CD4-positive, alpha-beta T cell treated with Interleukin-6 for 4 hours (primary cell): ENCODE measurements around the gene ADAM8.

Experiments used
- DNase-seq: peaks from one replicate; pipeline ENCODE4 v3.0.0-alpha.2; 2020; ENCODE audit warnings: mixed read lengths

The ADAM8 gene

DNA sequence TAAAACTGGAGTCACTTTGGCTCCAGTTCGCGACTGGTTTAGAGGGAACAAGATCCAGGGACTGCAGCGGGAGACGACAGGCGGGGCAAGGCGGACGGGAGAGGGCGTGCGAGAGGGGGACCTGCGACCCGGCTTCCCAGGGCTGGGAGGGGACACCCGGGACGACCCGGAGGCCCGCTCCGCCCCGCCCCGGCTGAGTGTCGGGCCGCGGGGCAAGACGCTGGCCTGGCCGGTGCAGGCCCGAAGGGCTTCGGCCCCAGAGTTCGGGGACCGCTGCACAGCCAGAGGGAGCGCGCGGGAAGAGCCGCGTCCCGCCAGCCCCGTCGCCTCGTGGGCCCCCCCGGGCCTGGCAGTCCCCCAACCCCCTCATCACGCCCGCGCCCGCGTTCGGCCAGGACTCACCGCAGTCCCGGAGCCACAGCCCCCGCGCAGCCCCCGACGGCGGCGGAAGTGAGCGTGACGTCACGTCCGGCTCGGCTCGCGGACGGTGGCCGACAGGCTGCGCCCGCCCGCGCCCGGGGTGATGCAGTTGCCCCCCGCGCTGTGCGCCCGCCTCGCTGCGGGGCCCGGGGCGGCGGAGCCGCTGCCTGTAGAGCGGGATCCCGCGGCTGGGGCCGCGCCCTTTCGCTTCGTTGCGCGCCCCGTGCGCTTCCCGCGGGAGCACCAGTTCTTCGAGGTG is 31.9 kb upstream of the ADAM8 start, which contains the start of the genes TUBGCP2 and ZNF511:
Gene TUBGCP2 (minus strand): TSS at position 452 of the 679 bp plus-strand sequence. CDS start 5,931 bp downstream, outside the sequence.
Gene ZNF511 (plus strand): TSS at position 494 of the 679 bp plus-strand sequence. CDS start 30 bp downstream, at position 524.
- peak; percentile 86 for DNase-seq

- peak; percentile 92 for DNase-seq
Observed at GRCh38 chr10:133307776-133308420, 31.2 kb upstream of the ADAM8 start.

- no peak for DNase-seq
Observed at GRCh38 chr10:133306941-133307379, 30.3 kb upstream of the ADAM8 start.

DNA sequence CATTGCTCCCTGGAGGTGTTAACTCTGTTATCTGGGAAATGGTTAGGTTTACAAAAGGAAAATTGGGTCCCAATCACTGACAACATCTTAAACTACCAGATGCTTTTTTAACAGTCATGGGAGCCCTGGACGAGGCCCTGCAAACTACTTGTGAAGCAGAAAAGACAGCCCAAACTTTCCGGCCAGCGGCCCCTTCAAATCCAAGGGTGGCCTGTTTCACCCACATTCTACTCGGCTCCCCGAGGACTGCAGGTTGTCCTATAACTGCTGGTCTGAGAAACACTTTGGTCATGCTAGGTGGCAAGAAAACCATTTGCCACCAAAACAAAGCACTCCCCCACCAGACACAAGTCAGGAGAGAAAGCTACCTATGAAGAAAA is 29.4 kb upstream of the ADAM8 start:
- no peak for DNase-seq

DNA sequence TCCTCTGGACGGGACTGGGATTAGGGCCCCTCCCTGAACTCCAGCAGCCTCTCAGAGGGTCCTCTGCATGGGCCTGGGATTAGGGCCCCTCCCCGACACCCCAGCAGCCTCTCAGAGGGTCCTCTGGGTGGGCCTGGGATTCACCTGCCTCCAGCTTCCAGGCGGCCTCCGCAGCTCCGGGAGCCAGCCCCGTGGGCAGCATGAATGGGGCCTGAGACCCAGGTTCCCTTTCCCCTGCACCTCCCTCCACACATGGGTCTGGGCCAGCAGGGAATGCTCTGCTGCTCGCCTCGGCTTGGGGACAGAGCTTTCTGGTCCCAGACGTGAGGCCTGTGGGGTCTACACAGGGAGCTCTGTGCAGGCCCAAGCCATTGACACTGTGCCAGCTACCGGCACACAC is 26.5 kb upstream of the ADAM8 start:
- DNase-seq, result no peak

DNA sequence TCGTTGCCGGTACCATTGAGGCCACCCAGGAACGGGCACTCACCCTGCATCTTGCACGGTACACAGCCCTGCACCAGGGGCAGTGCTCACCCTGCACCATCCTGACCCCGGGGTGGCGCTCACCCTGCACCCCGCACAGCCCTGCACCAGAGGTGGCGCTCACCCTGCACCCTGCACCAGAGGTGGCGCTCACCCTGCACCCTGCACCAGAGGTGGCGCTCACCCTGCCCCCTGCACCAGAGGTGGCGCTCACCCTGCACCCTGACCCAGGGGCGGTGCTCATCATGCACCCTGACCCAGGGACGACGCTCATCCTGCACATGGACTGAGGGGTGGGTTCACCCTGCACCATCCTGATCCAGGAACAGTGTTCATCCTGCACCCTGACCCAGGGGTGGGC is 25.6 kb upstream of the ADAM8 start:
- no peak for DNase-seq

- DNase-seq, result no peak
Observed at GRCh38 chr10:133299738-133300137, 23.1 kb upstream of the ADAM8 start.

DNA sequence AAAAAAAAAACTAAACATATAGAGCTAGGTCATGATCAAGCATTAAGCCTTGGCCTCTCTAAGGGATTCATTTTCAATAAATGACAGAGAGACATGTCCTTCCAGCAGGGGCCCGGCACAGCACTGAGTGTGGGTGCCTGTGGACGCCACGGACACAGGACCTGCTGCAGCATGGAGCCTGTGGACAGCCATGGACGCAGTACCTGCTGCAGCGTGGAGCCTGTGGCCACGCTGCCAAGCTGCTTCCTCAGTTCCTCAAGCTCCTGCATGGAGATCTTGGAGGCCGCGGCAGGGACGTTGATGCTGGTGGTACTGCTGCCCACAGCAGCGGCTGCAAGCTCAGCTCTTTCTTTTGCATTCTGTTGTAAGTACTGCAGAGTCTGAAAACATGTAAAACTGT is 22.6 kb upstream of the ADAM8 start:
- no peak for DNase-seq

GRCh38 chr10:133298466-133298865 is 21.8 kb upstream of the ADAM8 start:
- DNase-seq, result no peak

DNA sequence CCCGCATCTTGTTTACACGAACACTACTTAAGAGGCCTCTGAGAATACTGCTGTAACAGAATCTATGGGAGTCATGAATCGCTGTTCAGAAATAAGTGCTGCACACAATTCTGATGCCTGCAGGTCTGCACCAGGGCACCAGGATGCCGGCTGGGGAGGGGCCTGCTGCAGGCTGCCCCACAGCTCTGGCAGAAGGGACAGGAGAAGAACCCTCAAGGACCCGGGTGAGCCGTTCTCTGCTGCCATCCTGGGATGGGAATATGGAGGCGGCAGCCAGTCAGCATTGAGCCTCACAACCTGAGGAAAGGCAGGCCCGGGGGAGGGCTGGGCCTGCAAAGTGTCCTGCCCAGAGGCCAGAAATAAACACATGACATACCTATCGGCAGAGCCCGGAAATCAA is 20.8 kb upstream of the ADAM8 start:
- DNase-seq, result no peak

DNA sequence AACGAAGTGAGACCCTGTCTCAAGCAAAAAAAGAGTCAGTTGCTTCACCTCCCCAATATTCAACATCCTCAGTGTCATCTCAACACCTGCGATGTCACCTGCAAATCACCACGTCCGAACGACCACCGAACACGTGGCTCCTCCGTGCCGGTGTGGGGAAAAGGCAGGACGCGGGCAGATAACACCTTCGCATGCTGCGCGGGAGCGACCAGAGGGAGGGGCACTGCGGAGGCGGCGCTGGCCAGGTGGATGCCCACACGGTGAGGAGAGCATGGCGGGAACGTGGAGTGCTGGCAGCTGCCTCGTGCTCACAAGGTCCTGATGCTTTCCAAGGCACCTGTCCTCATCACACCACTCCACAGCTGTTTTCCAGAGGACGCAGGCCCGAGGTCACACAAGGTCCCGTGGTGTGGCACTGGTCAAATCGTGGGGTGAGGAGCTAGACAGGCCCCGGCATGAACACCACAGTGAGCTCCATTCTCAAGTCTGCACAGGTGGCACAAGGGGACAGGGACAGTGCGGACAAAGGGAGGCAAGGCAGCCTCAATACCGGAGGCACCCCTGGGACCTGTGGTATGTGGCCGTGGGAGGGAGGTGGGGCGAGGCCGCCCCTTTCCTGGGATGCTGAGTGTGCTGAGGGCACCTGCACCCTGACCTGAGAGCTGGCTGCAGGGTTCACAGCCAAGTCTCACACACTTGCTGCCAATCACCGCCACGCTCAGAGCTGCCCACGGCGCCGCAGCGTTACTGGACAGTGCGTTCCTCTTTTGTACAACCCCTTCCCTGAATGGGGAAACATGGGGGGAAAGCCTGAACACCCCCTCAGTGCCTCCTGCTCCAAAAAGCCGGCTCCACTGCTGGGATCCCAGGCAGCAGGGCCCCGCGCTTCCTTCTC is 19.0 kb upstream of the ADAM8 start:
- DNase-seq, result no peak

DNA sequence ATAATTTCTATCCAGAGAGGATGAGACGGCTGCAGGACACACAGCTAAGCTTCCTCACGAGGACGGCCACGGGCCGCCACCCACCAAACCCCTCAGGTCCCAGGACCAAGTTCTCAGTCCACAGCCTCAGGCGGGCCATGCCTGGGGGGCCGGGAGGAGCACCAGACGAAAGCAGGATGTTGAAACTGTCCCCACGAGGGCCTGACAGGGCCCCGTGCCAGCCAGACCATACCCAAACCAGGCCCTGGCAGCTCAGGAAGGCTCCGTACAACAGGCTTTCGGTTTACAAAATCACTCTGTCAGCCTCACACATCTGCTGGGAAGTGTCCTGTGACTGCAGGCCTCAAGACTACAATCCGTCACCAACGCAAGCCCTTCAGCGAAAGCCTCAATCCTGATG is 17.5 kb upstream of the ADAM8 start:
- DNase-seq, result no peak

DNA sequence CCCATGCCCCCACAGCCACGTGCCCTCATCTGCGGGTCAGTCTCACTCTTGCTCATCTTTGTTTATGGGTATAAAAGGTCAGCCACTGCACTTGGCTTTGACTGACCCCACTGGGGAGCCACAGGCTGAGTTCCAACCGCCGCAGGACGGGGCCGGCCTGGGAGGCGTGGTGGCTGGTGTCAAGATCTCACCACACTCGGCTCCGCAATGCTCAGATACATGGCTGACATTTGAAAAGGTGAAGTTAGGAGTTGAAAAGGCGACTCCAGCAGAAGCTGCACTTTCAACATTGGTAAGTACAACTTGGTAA is 17.1 kb upstream of the ADAM8 start:
- no peak for DNase-seq

GRCh38 chr10:133292919-133293809 is 16.5 kb upstream of the ADAM8 start:
- DNase-seq, result no peak

DNA sequence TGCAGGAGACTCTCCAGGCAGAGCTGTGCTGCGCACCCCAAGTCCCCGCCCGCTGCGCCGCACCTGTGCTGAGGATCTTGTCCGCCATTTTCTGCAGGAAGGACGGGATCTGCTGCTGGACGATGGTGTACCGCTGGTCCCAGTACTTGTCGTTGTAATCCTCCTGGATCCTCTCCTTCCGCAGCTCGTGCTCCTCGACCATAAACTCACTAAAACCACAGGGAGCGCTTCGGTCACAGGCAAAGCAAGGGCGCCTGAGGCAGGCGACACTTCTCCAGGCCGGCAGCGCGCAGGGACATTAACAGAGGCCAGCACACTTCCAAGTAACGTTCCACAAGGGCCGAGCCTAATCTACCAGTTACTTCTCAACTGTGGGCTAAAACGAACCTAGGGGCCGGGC is 13.1 kb upstream of the ADAM8 start:
- DNase-seq, result no peak

DNA sequence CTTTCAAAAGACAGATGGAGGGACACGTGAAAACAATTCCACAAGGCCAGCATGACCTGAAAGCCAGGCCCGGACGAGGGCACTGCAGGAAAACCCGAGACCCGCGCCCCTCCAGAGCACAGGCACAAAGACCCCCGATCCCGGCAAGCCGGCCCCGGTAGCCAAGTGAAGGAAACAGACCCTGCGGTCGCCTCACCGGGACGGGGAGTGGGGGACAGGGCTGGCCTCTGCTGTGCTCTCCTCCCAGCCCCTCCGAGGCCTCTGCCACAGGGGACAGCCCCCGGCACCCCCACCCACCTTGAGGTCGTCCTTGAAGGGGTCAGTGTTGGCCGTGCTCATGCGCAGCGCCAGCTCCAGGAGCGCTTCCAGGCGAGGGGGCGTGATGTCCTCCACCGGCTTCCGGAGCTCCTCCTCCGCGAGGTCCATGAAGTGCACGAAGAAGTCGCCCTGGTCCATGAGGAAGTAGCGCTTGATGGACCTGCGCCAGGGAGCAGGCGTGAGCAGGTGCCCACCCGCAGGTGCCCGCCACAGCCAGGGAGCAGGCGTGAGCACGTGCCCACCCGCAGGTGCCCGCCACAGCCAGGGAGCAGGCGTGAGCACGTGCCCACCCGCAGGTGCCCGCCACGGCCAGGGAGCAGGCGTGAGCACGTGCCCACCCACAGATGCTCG is 11.3 kb upstream of the ADAM8 start:
- DNase-seq, result no peak

GRCh38 chr10:133286366-133286765 is 9.7 kb upstream of the ADAM8 start:
- DNase-seq, result no peak

GRCh38 chr10:133285217-133285616 is 8.5 kb upstream of the ADAM8 start:
- DNase-seq, result no peak

DNA sequence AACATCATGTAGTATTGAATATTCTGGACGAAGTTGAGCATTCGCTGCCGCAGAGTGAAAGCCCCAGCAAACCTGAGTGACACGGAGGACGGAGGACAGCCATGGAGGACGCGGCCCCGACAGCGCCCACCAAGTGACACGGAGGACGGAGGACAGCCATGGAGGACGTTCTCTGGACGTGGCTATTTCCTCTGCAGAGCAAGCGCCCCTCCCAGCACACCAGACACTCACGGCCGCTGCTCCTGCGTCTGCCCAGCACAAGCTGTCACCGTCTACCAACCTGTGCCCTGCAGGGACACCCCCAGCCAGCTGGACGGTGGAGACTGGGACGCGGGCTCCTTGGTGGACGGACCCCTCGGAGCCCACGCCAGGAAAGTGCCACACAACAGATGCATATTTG is 7.3 kb upstream of the ADAM8 start:
- no peak for DNase-seq

GRCh38 chr10:133282846-133283390 is 6.2 kb upstream of the ADAM8 start:
- no peak for DNase-seq

- no peak for DNase-seq
Observed at GRCh38 chr10:133281628-133282372, 5.1 kb upstream of the ADAM8 start.
